ENCODE results near the gene TSPAN17. TPM values are rescaled to one million over a fixed set of nuclear protein-coding genes. Genes with fewer than 3 reads are reported as not detected.

TSPAN17 gene
- total RNA-seq, 1 experiment from 2014 or later: 23.3 TPM

DNA sequence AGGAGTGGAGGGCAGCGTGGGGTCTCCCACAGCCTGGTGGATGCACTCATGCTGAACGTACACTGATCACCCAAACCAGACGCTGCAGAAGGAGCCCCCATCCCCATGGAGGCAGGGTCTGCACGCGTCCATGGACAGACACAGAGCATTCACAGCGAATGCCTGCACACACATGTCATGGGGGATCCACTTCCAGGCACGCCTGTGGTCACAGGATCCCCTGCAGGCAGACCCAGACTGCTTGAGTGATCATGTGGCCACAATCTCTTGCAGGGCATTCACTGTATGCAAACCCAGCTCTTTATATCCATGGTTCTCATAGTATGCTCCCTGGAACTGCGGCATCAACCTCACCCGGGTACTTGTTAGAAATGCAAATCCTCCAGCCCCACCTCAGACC is 22.3 kb upstream of the TSPAN17 start:
- no TSS peak for BruUV-seq (replicated peaks)
- H3K9me3 ChIP-seq (ENCODE audit: low read depth, low read length, poor library complexity, severe bottlenecking): no peaks in the 10 kb centered on the region
- CTCF ChIA-PET: interaction anchor here (0.6 kb wide), 1 partner anchor 211 kb away, joined by 4 read pairs; no protein-coding TSS in a partner anchor
- no peak overlapping the region for H3K27ac ChIP-seq (ENCODE audit: low read depth, low read length, poor library complexity, severe bottlenecking)
- POLR2A ChIA-PET (ENCODE audit: low non-redundant PET): no interaction called here
- DNase-seq (ENCODE audit: low spot score): no peak
- peaks cover 23% of the 10 kb centered on the region for H3K27me3 ChIP-seq (replicated peaks; ENCODE audit: insufficient read depth, low read depth, low read length, poor library complexity)
- peaks cover 5% of the 10 kb centered on the region for H3K4me1 ChIP-seq (ENCODE audit: insufficient read depth, low read length, poor library complexity, severe bottlenecking)
- intact Hi-C loops (cut with micrococcal nuclease; ENCODE audit: unreplicated experiment): no loop called here
- no peaks in the 10 kb centered on the region for H3K36me3 ChIP-seq (ENCODE audit: insufficient read depth, low read length, poor library complexity, severe bottlenecking)
- no peak overlapping the region for H3K4me3 ChIP-seq (ENCODE audit: low read depth, low read length, poor library complexity, severe bottlenecking)
- no peak for TF ChIP-seq EZH2 (IDR thresholded peaks at IDR 0.05; ENCODE audit: borderline replicate concordance, low read depth, low read length, poor library complexity, severe bottlenecking)
- TF ChIP-seq, protein P1, sequence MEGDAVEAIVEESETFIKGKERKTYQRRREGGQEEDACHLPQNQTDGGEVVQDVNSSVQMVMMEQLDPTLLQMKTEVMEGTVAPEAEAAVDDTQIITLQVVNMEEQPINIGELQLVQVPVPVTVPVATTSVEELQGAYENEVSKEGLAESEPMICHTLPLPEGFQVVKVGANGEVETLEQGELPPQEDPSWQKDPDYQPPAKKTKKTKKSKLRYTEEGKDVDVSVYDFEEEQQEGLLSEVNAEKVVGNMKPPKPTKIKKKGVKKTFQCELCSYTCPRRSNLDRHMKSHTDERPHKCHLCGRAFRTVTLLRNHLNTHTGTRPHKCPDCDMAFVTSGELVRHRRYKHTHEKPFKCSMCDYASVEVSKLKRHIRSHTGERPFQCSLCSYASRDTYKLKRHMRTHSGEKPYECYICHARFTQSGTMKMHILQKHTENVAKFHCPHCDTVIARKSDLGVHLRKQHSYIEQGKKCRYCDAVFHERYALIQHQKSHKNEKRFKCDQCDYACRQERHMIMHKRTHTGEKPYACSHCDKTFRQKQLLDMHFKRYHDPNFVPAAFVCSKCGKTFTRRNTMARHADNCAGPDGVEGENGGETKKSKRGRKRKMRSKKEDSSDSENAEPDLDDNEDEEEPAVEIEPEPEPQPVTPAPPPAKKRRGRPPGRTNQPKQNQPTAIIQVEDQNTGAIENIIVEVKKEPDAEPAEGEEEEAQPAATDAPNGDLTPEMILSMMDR (conservative IDR thresholded peaks at IDR 0.05; ENCODE audit: low read depth, low read length): no peak

GRCh38 chr5:176625512-176625911 is 21.8 kb upstream of the TSPAN17 start:
- H3K36me3 ChIP-seq (ENCODE audit: insufficient read depth, low read length, poor library complexity, severe bottlenecking): no peaks in the 10 kb centered on the region
- ChIA-PET POLR2A (ENCODE audit: low non-redundant PET) (no interaction called here), CTCF (interaction anchor here (0.6 kb wide), 1 partner anchor 212 kb away, joined by 4 read pairs; no protein-coding TSS in a partner anchor)
- BruUV-seq (replicated peaks): no TSS peak
- H3K4me3 ChIP-seq (ENCODE audit: low read depth, low read length, poor library complexity, severe bottlenecking): no peak overlapping the region
- H3K9me3 ChIP-seq (ENCODE audit: low read depth, low read length, poor library complexity, severe bottlenecking): no peaks in the 10 kb centered on the region
- no peak for DNase-seq (ENCODE audit: low spot score)
- peaks cover 21% of the 10 kb centered on the region for H3K27me3 ChIP-seq (replicated peaks; ENCODE audit: insufficient read depth, low read depth, low read length, poor library complexity)
- H3K4me1 ChIP-seq (ENCODE audit: insufficient read depth, low read length, poor library complexity, severe bottlenecking): peaks cover 11% of the 10 kb centered on the region
- no peak overlapping the region for H3K27ac ChIP-seq (ENCODE audit: low read depth, low read length, poor library complexity, severe bottlenecking)
- TF ChIP-seq EZH2 (IDR thresholded peaks at IDR 0.05; ENCODE audit: borderline replicate concordance, low read depth, low read length, poor library complexity, severe bottlenecking): no peak
- TF ChIP-seq, protein P1 (conservative IDR thresholded peaks at IDR 0.05; ENCODE audit: low read depth, low read length): no peak
- intact Hi-C loops (cut with micrococcal nuclease; ENCODE audit: unreplicated experiment): no loop called here

GRCh38 chr5:176625966-176626875 is 21.1 kb upstream of the TSPAN17 start:
- DNase-seq (ENCODE audit: low spot score): no peak
- Histone ChIP-seq H3K27me3 (replicated peaks; ENCODE audit: insufficient read depth, low read depth, low read length, poor library complexity) (peaks cover 21% of the 10 kb centered on the region), H3K36me3 (ENCODE audit: insufficient read depth, low read length, poor library complexity, severe bottlenecking) (no peaks in the 10 kb centered on the region), H3K27ac (ENCODE audit: low read depth, low read length, poor library complexity, severe bottlenecking) (no peak overlapping the region), H3K9me3 (ENCODE audit: low read depth, low read length, poor library complexity, severe bottlenecking) (no peaks in the 10 kb centered on the region), H3K4me1 (ENCODE audit: insufficient read depth, low read length, poor library complexity, severe bottlenecking) (peaks cover 14% of the 10 kb centered on the region), H3K4me3 (ENCODE audit: low read depth, low read length, poor library complexity, severe bottlenecking) (no peak overlapping the region)
- no TSS peak for BruUV-seq (replicated peaks)
- CTCF ChIA-PET: no interaction called here
- intact Hi-C loops (cut with micrococcal nuclease; ENCODE audit: unreplicated experiment): no loop called here
- POLR2A ChIA-PET (ENCODE audit: low non-redundant PET): no interaction called here
- TF ChIP-seq, protein P1 (conservative IDR thresholded peaks at IDR 0.05; ENCODE audit: low read depth, low read length): no peak
- TF ChIP-seq EZH2 (IDR thresholded peaks at IDR 0.05; ENCODE audit: borderline replicate concordance, low read depth, low read length, poor library complexity, severe bottlenecking): no peak

All from A673 (cell line).